ENCODE data around the gene HCAR1.
"Not testable (repeated sequence)": the region's sequence is repeated elsewhere in the genome, so short reads cannot be mapped to it uniquely, and the experiment has no call there.

GRCh38 chr12:122750781-122751515 is 20.3 kb upstream of the HCAR1 start:
- not testable (repeated sequence) for TF ChIP-seq POLR2A (IDR thresholded peaks at IDR 0.05; ENCODE audit: low read depth, low read length); POLR2AphosphoS5 (IDR thresholded peaks at IDR 0.05; ENCODE audit: low read depth, low read length); TAF1 (IDR thresholded peaks at IDR 0.05; ENCODE audit: borderline replicate concordance, low read depth, low read length)

All from GM12892 (cell line).